NCI-H187 (cell line): ENCODE data around the gene RAMP2.
"Not testable (repeated sequence)": the region's sequence is repeated elsewhere in the genome, so short reads cannot be mapped to it uniquely, and the experiment has no call there.

ENCODE experiments used
- DNase-seq, 2 experiments: peaks; one replicate each; lab custom pipeline; 2025; lab: John Stamatoyannopoulos, UW

The RAMP2 gene

GRCh38 chr17:42760652-42761581 is at the start of gene RAMP2:
Gene RAMP2 (plus strand): TSS chr17:42761227. CDS start chr17:42761262, 35 bp downstream.
- DNase-seq: no peak

GRCh38 chr17:42720996-42721583 is 39.9 kb upstream of the RAMP2 start:
- peak in 1 of 2 experiments; percentile 8 for DNase-seq

GRCh38 chr17:42723636-42724035 is 37.4 kb upstream of the RAMP2 start:
- DNase-seq: no peak

GRCh38 chr17:42725143-42725542 is 35.9 kb upstream of the RAMP2 start:
- DNase-seq: no peak

DNA sequence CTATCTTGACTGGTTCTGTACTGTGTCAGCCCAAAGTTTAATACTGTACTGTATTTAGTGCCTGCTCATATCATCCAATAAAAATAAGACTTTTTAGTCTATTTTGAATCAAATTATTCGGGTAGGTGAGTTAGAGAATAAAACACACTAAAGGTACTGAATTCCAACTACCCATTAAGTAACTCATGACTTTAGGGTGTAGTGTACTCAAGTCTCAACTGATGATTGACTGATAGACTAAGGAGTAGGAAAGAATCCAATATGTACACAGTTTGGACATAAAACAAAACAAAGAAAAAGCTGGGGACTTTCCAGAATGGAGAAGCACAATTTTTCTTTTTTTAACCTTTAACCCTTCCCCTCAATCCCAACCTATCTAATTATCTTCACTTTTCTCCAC is 20.3 kb upstream of the RAMP2 start:
- DNase-seq: no peak

GRCh38 chr17:42742916-42743315 is 18.1 kb upstream of the RAMP2 start:
- not testable (repeated sequence) for DNase-seq

GRCh38 chr17:42743595-42744282 is 17.3 kb upstream of the RAMP2 start:
- DNase-seq: no peak

DNA sequence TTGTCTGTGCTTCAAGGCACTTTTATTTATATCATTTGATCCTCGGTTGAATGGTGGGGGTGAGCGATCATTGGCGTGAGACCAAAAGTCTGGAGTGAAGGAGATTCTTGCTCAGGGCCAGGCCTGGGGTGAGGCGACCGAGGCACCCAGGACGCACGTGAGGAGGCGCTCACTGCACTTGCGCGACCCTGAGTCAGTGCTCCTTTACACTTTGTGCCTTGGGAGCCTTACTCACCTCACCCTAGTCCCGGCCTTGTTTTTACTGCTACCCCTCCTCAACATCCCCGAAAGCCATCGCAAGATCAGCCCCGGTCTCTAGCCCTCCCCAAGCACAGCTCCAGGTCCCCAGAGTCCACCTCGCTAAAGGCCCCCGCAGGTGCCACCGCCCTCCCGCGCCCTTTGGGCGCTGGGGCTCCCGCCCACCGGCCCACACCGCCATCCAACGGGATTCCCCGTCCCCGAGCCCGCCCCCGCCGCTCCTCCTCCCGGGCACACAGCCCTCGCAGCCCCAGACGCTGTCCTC is 16.7 kb upstream of the RAMP2 start:
- DNase-seq: peak; percentile 50 to 55

DNA sequence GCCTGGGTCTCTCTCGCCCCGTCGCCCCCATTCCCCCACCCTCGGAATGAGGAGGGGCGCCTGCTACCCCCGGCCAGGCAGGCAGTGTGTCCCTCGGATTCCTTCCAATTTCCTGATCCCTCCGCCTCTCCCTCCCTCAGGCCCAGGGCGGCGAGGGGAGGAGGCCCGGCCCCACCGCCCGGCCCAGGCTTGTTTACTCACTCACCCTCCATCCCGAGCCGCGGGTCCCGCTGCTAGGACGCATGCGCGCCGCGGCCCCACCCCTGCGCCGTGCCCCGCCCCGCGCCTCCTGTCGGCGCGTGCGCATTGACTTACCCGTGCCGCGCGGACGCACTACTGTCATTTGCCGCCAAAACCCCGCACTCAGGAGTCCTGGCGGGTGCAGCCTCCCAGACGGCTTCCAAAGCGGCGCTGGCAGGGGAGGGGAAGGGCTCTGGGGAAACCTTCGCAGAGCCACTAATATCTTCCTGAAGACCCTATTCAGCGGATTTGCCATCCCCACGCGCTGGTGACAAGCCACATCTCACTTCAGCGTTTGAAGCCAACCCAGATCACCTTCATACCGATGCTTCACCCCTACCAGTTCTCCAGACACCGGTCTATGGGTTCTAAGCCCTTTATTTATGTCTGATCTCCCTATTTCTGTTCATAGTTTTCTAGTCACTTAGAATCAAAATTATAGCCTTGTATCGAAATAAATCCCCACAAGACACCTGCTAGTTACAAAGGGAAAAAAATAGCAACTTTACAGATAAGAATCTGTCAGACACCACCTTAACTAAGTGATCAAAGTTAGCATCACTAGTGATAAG is 16.0 kb upstream of the RAMP2 start, which contains the start of gene EZH1:
TSS of gene EZH1 (minus strand) at position 235 of the 812 bp plus-strand sequence. CDS start 16,099 bp downstream, outside the sequence.
- DNase-seq: peak; percentile 89 to 93

DNA sequence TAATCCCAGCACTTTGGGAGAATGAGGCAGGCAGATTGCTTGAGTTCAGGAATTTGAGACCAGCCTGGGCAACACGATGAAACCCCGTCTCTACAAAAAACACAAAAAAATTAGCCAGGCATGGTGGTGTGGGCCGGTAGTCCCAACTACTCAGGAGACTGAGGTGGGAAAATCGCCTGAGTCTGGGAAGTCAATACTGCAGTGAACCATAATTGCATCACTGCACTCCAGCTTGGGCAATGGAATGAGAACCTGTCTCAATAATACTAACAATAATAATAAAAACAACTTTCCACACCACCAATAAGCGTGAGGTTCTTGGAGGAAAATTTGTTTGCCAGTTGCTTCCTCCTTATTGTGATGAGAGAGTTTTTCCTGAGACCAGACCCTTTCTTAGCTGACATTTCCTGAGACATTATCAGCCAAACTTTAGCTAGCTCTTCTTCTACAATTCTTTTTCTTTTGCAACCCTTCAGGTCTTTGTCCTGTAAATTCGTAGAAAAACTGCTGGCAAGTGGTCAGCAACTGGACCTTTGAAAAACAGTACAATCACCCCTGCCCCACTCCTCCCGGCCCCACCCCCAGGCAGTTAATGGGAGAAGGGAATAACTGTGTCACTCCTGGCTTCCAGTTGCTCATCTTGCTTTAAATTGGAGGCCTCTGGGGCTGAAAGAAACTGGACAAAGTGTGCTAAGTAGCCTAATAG is 12.7 kb upstream of the RAMP2 start:
- DNase-seq: no peak

DNA sequence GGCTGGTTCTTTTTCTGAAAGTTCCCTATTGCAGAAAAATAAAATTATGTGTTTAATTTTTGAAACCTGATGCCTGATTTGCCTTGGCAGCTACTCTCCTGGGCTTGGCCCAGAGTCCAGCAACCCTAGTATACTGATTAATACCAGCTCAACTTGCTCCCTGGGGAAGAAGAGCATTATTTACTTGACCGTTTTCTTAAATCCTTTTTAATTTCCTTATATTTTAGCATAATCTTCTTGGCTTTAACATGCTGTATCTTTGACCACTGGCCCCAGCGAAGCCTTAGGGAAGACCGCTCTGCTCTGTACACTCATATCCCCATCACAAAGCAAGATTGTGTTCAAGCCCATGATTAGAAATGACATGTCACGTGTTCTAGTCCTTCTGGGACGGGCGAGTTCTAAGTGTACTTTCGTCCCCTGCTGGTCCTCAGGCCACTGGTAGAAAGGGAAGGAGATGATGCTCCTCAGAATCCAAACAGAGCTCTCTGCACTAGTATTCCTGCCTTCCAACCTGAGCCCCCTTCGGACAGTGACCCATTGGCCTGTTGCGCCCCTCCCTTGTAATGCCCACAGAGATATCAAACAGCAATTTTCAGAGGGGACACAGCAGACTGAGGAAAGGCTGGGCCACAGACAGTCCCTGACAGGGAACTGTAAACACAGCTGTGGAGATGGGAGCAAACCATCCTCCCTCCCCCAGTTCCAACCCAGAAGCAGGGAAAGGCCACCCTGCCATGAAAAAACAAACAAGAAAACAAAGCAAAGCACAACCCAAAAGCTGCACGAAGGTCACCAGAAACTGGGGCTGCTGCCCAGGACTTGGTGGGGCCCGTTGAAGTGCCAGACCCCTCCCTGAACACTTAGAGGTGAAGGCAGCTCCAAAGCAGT is 11.9 kb upstream of the RAMP2 start:
- DNase-seq: no peak

DNA sequence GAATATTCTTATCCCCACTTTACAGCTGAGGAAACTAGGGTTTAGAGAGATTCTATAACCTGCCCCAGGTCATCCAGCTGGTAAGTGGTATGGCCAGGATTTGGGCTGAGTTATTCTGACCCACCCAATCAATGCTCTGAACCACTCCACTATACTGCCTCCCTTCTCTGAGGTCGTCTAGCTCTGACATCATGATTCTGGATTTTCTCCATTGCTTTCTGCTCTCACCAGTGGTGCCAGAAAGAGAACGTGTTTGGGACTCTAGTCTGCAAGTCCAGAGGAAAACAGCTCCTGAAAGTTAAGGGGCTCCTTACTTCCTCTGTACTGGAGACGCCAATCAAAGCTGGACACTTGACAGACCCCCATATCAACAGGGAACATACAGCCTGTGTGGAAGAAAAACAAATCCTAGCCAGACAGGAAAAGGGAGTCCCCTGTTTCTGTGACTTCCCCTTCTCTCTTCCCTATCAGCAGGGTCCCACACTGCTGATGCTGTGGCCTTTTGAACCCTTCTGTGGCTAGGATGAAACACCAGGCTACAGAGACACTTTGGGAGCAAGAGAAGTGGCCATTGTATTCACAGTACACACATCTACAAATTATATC is 10.2 kb upstream of the RAMP2 start:
- DNase-seq: no peak

DNA sequence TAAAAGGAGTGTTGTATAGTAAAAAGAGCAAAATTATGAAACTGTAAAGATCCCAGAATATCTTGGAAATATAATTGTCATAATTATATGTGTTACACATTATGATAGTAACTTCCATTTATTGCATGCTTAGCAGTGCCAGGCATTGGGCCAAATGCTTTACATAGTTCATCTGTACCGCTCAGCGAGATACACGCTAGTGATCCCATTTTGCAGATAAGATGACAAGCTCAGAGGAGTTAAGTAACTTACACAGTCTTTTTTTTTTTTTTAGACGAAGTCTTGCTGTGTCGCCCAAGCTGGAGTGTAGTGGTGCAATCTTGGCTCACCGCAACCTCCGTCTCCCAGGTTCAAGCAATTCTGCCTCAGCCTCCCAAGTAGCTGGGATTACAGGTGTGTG is 9.4 kb upstream of the RAMP2 start:
- no peak for DNase-seq

GRCh38 chr17:42754782-42755181 is 6.2 kb upstream of the RAMP2 start:
- no peak for DNase-seq

DNA sequence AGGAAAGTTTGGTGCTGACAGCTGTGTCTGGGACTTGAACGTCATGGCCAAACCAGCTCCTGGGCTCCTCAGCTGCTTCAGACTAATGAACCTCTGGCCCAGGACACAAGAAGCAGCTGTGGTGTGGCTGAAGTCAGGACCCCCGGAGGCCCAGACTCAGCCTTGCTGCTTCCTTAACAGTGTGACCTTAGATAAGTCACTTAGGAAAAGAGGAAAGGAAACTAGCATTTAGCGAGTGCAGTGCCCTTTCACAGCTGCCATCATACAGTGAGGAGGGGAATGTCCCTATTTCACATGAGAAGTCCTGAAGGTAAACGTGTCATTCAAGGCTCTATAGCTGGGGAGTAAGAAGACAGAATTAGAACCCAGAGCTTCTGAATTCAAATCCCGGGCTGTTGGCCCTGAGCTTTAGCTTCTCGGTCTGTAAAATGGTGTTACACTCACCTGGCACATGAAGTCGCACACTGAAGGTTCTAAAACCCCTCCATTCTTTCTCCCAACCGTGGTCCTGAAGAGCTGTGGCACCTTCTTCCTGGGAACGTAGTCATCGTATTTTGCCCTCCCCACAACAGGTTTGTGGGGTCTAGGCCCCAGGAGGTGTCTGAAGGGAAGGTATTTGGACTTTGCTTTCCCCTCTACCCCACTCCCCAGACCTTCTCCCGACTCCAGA is 910 bp upstream of the RAMP2 start:
- DNase-seq: no peak

- DNase-seq: no peak
Measured at GRCh38 chr17:42761638-42762037, 611 bp downstream of the RAMP2 start.

DNA sequence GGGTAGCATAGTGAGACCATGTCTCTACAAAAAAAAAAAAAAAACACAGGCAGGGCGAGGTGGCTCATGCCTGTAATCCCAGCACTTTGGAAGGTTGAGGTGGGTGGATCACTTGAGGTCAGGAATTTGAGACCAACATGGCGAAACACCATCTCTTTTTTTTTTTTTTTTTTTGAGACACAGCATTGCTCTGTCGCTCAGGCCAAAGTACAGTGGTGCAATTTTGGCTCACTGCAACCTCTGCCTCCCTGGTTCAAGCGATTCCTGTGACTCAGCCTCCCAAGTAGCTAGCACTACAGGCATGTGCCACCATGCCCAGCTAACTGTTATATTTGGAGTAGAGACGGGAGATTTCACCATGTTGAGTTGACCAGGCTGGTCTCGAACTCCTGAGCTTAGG is 5.1 kb downstream of the RAMP2 start:
- no peak for DNase-seq

DNA sequence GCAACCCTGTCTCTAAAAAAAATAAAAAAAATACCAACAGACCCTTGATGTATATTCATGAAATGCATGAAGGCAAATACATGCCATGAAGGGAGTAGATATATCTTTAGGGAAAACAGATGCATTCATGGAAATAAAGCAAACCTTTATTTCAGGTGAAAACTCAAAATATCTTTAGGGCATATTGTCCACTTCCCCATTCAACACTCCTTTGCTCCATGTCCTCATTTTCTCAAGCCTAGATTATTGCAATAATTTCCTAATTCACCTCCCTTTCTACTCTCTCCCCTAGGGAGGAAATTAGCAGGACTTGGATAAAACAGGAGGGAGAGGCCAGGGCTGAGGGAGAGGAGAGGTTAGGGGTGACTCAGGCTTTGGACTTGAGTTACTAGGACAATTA is 6.5 kb downstream of the RAMP2 start:
- no peak for DNase-seq

DNA sequence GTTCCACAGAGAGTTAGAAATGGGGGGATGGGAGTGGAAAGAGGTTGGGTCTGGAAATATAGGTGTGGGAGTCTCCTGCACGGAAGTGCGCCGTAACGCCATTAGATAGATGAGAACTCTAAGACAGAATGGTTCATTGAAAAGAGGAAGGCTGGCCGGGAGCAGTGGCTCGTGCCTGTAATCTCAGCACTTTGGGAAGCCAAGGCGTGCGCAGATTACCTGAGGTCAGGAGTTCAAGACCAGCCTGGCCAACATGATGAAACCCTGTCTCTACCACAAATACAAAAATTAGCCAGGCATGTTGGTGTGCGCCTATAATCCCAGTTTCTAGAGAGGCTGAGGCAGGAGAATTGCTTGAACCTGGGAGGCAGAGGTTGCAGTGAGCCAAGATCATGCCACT is 7.0 kb downstream of the RAMP2 start:
- not testable (repeated sequence) for DNase-seq
